HG03097 (cell line): ENCODE data around the gene SLC33A1.

Source experiments
- ATAC-seq: cut with Tn5 transposase; IDR thresholded peaks from one replicate; pipeline ENCODE4 v1.9.1; 2021; ENCODE audit not compliant: unreplicated experiment, low FRiP score

SLC33A1 gene

DNA sequence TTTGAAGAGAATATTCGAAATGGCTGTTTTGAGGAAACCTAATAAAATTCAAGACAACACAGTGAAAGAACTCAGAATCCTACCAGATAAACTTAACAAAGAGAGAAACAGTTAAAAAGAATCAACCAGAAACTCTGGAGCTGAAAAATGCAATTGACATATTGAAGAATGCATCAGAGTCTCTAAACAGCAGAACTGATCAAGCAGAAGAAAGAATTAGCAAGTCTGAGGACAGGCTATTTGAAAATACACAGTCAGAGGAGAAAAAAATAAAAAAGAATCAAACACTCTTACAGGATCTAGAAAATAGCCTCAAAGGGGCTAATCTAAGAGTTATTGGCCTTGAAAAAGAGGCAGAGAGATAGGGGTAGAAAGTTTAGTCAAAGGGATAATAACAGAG lies 61.7 kb downstream of the SLC33A1 start:
- ATAC-seq: no peak

DNA sequence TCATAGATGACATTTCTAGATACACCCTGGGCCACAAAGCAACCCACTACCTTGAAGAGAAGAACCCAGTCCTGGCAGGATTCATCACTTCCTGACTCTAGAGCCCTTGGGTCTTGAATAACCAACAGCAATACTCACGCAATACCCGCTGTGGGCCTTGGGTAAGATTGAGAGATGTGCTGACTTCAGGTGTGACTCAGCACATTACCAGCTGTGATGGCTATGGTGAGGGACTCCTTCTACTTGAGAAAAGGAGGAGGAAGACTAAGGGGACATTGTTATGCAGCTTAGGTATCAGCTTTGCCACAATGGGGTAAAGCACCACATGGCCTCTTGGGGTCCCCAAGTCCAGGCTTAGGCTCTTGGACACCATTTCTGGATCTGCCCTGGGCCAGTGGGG lies 63.0 kb downstream of the SLC33A1 start:
- ATAC-seq: no peak

DNA sequence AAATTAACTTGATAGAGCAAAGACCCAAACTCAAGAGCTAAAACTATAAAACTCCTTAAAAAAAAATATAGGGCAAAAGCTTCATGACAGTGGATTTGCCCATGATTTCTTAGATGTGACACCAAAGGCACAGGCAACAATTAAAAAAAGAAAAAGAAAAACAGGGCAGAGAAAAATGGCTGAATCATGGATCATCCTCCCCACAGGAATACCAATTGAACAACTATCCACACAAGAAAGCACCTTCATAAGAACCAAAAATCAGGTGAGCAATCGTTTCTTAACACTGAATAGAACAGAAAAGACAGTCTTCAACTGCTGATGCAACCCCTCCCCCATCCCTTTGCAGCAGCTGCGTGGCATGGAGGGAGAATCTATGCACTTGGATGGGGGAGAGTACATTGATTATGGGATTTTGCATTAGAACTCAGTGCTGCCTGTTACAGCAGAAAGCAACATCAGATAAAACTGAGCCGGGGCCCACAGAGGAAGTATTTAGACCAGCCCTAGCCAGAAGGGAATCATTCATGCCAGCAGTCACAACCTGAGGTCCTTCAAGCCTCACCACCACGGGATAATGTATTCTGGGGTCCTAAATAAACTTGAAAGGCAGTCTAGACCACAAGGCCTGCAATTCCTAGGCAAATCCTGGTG lies 63.8 kb downstream of the SLC33A1 start:
- no peak for ATAC-seq

DNA sequence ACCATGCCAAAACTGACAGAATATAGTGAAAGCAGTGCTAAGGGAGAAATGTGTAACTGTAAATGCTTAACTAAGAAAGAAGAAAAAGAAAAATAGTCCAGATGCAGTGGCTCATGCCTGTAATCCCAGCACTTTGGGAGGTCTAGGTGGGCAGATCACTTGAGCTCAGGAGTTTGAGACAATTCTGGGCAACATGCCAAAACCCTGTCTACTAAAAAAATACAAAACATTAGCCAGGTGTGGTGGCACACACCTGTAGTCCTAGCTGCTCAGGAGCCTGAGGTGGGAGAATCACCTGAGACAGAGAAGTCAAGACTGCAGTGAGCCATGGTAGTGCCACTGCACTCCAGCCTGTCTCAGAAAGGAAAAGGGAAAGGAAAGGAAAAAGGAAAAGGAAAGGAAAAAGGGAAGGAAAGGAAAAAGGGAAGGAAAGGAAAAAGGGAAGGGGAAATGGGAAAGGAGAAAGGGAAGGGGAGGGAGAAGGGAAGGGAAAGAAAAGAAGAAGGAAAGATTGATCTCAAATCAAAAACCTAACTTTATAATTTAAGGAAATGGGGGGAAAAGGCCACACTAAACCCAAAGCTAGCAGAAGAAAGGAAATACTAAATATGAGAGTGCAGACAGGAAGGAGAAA lies 68.4 kb downstream of the SLC33A1 start:
- ATAC-seq: no peak

DNA sequence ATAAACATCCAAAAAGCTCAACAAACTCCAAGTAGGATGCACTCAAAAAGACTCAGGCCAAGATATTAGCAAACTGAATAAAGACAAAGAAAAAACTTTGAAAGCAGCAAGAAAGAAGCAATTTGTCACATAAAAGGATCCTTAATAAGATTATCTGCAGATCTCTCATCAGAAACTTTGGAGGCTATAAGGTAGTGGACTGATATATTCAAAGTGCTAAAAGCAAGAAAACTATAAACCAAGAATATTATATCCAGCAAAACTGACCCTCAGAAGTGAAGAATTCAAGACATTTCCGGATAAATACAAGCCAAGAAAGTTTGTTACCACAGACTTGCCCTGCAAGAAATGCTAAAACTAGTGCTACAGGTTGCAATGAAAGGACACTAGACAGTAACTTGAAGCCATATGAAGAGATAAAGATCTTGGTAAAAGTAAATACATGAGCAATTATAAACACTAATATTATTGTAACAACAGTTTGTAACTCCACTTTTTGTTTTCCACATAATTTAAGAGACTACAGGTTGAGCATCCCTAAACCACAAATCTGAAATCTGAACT lies 71.8 kb downstream of the SLC33A1 start:
- ATAC-seq: no peak

DNA sequence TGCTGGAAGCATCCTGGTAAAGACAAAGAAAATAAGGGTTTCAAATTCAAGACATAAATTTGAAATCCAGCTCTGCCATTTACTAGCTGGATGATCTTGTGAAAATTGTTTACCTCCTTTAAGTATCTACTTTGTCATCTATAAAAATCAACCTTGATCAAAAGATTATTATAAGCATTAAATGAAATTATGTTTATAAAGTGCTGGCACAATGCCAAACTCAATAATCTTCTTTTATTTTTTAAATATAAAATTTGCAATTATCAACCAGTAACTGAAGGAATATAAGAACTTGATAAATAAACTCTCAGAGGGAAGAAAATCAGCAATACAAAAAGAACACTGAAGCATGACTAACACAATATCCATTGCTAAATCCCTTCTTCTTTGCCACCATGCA lies 73.9 kb downstream of the SLC33A1 start:
- ATAC-seq: no peak

DNA sequence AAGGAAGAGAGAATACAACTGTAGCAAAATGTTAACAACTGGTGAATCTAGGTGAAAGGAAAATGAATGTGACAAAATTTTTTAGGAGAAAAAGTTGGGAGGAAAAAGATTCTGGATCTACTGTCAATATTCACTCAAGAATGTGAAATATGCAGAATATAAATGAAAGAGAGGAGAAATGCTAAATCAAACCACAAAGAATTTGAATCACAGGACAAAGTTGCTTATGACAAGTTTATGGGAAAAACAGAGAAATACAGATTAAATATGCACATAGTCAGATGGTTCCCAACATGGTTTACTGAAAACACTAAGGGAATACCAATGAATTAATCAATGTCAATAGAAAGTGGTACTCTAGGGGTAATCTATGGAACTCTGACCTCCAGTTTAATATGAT lies 75.8 kb downstream of the SLC33A1 start:
- no peak for ATAC-seq

DNA sequence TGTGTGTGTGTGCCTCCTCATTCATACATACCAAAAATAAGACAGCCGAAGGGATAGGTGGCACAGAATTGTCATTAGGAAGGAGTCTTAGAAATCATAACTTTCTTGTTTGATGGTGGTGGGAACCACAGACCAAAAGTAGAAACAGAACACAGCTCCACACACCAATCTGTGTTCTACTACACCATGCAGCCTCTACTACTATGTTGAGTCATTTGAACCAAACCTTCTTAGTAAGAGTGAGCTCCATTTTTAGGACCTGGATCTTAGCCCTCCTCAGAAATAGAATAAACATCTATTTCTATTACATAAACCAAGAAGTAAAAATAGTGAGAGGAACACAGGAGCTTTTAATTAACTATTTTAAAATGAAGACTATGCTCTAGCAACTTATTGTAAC lies 81.4 kb downstream of the SLC33A1 start:
- ATAC-seq: no peak

DNA sequence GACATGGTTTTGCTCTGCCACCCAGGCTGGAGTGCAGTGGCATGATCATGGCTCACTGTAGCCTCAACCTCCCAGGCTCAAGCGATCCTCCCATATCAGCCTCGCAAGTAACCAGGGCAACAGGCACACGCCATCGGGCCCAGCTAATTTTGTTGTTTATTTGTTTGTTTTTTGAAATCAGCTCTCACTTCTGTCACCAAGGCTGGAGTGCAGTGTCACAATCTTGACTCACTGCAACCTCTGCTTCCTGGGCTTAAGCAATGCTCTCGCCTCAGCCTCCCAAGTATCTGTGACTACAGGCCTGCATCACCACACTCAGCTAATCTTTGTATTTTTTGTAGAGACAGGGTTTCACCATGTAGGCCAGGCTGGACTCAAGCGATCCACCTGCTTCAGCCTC lies 83.1 kb downstream of the SLC33A1 start:
- no peak for ATAC-seq
